H9 (cell line): ENCODE results near the gene MIER2. TPM values are rescaled to one million over a fixed set of nuclear protein-coding genes. Genes with fewer than 3 reads are reported as not detected.

ENCODE experiments used
- DNase-seq: peaks from one replicate; pipeline ENCODE4 v3.0.0-alpha.2; 2017
- H2AFZ ChIP-seq: one replicate; pipeline ENCODE4 v1.6.1; 2013; ENCODE audit warnings: mild to moderate bottlenecking, low read length, control low read depth, moderate library complexity
- H2AK5ac ChIP-seq: 2 replicates; pipeline ENCODE4 v1.6.1; 2013; ENCODE audit warnings: low read length, control low read depth, mixed read lengths; ENCODE audit not compliant: insufficient read length
- H2BK120ac ChIP-seq: one replicate; pipeline ENCODE4 v1.6.1; 2013; ENCODE audit warnings: low read depth, mild to moderate bottlenecking, low read length, control low read depth, inconsistent platforms; ENCODE audit not compliant: poor library complexity, severe bottlenecking
- H2BK12ac ChIP-seq: 2 replicates; pipeline ENCODE4 v1.6.1; 2013; ENCODE audit warnings: low read length, control low read depth, mixed read lengths, low read depth; ENCODE audit not compliant: insufficient read length
- H2BK15ac ChIP-seq: 2 replicates; pipeline ENCODE4 v1.6.1; 2013; ENCODE audit warnings: low read depth, low read length, control low read depth
- H2BK20ac ChIP-seq: one replicate; pipeline ENCODE4 v1.6.1; 2013; ENCODE audit warnings: low read depth, mild to moderate bottlenecking, low read length, control low read depth, inconsistent platforms; ENCODE audit not compliant: poor library complexity, severe bottlenecking
- H2BK5ac ChIP-seq: 2 replicates; pipeline ENCODE4 v1.6.1; 2013; ENCODE audit warnings: low read length, control low read depth, mixed read lengths; ENCODE audit not compliant: insufficient read length
- H3K14ac ChIP-seq: 2 replicates; pipeline ENCODE4 v1.6.1; 2013; ENCODE audit warnings: low read length, control low read depth; ENCODE audit not compliant: insufficient read depth
- H3K18ac ChIP-seq: 2 replicates; pipeline ENCODE4 v1.6.1; 2013; ENCODE audit warnings: low read depth, mild to moderate bottlenecking, mixed read lengths, low read length, control low read depth; ENCODE audit not compliant: insufficient read length
- H3K23ac ChIP-seq: 2 replicates; pipeline ENCODE4 v1.6.1; 2013; ENCODE audit warnings: low read length, control low read depth, mixed read lengths, low read depth; ENCODE audit not compliant: insufficient read length
- H3K23me2 ChIP-seq: 2 replicates; pipeline ENCODE4 v1.6.1; 2013; ENCODE audit warnings: low read depth, mild to moderate bottlenecking, mixed read lengths, low read length, control low read depth; ENCODE audit not compliant: insufficient read length, poor library complexity, severe bottlenecking
- H3K27ac ChIP-seq: 2 replicates; pipeline ENCODE4 v1.5.1; 2013; ENCODE audit warnings: low read length, control low read depth, mixed read lengths, low read depth; ENCODE audit not compliant: insufficient read length
- H3K27me3 ChIP-seq: 2 replicates; pipeline ENCODE4 v1.6.1; 2013; ENCODE audit warnings: low read length, control low read depth, inconsistent platforms; ENCODE audit not compliant: insufficient read depth
- H3K4ac ChIP-seq: 2 replicates; pipeline ENCODE4 v1.6.1; 2013; ENCODE audit warnings: low read depth, mild to moderate bottlenecking, control low read depth, inconsistent platforms, low read length, moderate library complexity
- H3K4me1 ChIP-seq: 2 replicates; pipeline ENCODE4 v1.6.1; 2013; ENCODE audit warnings: low read length, control low read depth, inconsistent platforms; ENCODE audit not compliant: insufficient read depth
- H3K4me2 ChIP-seq: 2 replicates; pipeline ENCODE4 v1.6.1; 2013; ENCODE audit warnings: low read length, control low read depth, mixed read lengths; ENCODE audit not compliant: insufficient read length, insufficient read depth
- H3K56ac ChIP-seq: 2 replicates; pipeline ENCODE4 v1.6.1; 2013; ENCODE audit warnings: low read depth, mild to moderate bottlenecking, mixed read lengths, low read length, control low read depth; ENCODE audit not compliant: insufficient read length
- H3K79me1 ChIP-seq: 2 replicates; pipeline ENCODE4 v1.6.1; 2013; ENCODE audit warnings: low read depth, mild to moderate bottlenecking, moderate library complexity, low read length, control low read depth, inconsistent platforms; ENCODE audit not compliant: insufficient read depth, poor library complexity, severe bottlenecking
- H3K79me2 ChIP-seq: 2 replicates; pipeline ENCODE4 v1.6.1; 2013; ENCODE audit warnings: low read length, control low read depth, inconsistent platforms; ENCODE audit not compliant: insufficient read depth
- H3K9ac ChIP-seq: 2 replicates; pipeline ENCODE4 v1.6.1; 2013; ENCODE audit warnings: low read length, control low read depth, mixed read lengths; ENCODE audit not compliant: insufficient read length; ENCODE audit errors: extremely low read depth
- H3K9me3 ChIP-seq: one replicate; pipeline ENCODE4 v1.6.1; 2013; ENCODE audit warnings: low read depth, low read length, inconsistent platforms; ENCODE audit not compliant: control insufficient read depth
- H3T11ph ChIP-seq: one replicate; pipeline ENCODE4 v1.6.1; 2013; ENCODE audit warnings: mild to moderate bottlenecking, low read length, control low read depth, inconsistent platforms
- H4K20me1 ChIP-seq: one replicate; pipeline ENCODE4 v1.6.1; 2013; ENCODE audit not compliant: control insufficient read depth, insufficient read length, insufficient read depth
- H4K5ac ChIP-seq: 2 replicates; pipeline ENCODE4 v1.6.1; 2013; ENCODE audit warnings: low read depth, mild to moderate bottlenecking, mixed read lengths, low read length, control low read depth; ENCODE audit not compliant: insufficient read length
- H4K8ac ChIP-seq: replicated peaks from 2 replicates; pipeline ENCODE4 v1.6.1; 2013; ENCODE audit warnings: low read length, control low read depth, mixed read lengths, low read depth; ENCODE audit not compliant: insufficient read length
- H4K91ac ChIP-seq: 2 replicates; pipeline ENCODE4 v1.6.1; 2013; ENCODE audit warnings: low read depth, mild to moderate bottlenecking, moderate library complexity, mixed read lengths, low read length, control low read depth; ENCODE audit not compliant: insufficient read length
- H3K27ac Mint-ChIP-seq, 3 experiments: 2 replicates in 2 of 3; 3 replicates in 1 of 3; pipeline ENCODE4 v1.8.0; 2020 to 2021; ENCODE audit warnings: mixed read lengths in 3 of 3, mild to moderate bottlenecking in 1 of 3, moderate library complexity in 1 of 3
- H3K27me3 Mint-ChIP-seq: 2 replicates; pipeline ENCODE4 v1.8.0; 2021; ENCODE audit warnings: low read depth, mild to moderate bottlenecking, moderate library complexity, mixed read lengths
- H3K36me3 Mint-ChIP-seq, 3 experiments: 2 replicates in 2 of 3; 3 replicates in 1 of 3; pipeline ENCODE4 v1.8.0; 2020 to 2021; ENCODE audit warnings: low read depth in 3 of 3, mixed read lengths in 3 of 3; ENCODE audit not compliant: insufficient read depth in 1 of 3
- H3K4me1 Mint-ChIP-seq, 2 experiments: 2 replicates each; pipeline ENCODE4 v1.8.0; 2020; ENCODE audit warnings: mixed read lengths in 2 of 2
- H3K4me3 Mint-ChIP-seq, 2 experiments: 2 replicates in 1 of 2; 3 replicates in 1 of 2; pipeline ENCODE4 v1.8.0; 2020 to 2021; ENCODE audit warnings: mild to moderate bottlenecking in 2 of 2, mixed read lengths in 2 of 2, moderate library complexity in 1 of 2
- H3K9me3 Mint-ChIP-seq, 2 experiments: 2 replicates in 1 of 2; 3 replicates in 1 of 2; pipeline ENCODE4 v1.8.0; 2020; ENCODE audit warnings: mild to moderate bottlenecking in 2 of 2, mixed read lengths in 2 of 2, moderate library complexity in 1 of 2
- WGBS: extraction: QIAGEN DNeasy Blood & Tissue Kit; methylation state at CpG from one replicate; pipeline ENCODE4 v1.1.7; 2013; ENCODE audit warnings: missing lambda C conversion rate, low lambda C conversion rate, mixed read lengths; ENCODE audit not compliant: insufficient read length; ENCODE audit errors: extremely low coverage; 5-methylcytosine and 5-hydroxymethylcytosine counted together
- total RNA-seq: library from RNA; stranded (reverse); gene quantifications from 2 replicates; pipeline ENCODE4 v1.2.1, GENCODE V29; 2021
- TF ChIP-seq, protein P1 (sequence below): fragments of 200-600 bp; sonication (generic); conservative IDR thresholded peaks from 3 replicates; pipeline ENCODE4 v1.8.0; 2021; ENCODE audit warnings: antibody characterized with exemption, mild to moderate bottlenecking

MIER2 gene
- total RNA-seq, 1 experiment from 2014 or later = 60.5 TPM

DNA sequence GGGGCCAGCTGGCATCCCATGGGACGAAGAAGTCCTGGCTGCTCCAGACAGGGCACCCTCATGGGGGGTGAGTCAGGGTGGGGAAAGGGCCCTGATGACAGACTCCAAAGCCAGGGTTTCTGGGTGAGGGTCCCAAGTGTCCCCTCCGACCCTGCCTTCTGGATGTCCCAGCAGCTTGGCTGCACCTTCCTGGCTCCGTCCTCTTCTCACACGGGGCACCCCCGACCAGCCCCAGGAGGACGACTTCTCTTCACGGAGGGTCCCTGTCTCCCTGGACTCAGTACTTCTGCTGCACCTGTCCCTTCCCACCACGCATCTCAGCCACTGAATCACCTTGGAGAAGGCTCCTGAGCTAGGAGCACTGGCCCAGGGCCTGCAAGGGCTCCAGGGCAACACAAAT, 19.9 kb downstream of the MIER2 start:
- no peak overlapping the region for H2BK20ac ChIP-seq
- no peak overlapping the region for H4K8ac ChIP-seq
- H3K4ac ChIP-seq = no peak overlapping the region
- no peak overlapping the region for H3K23ac ChIP-seq
- peaks cover 48 to 59% (median 52%) of the 10 kb centered on the region in 3 experiments for H3K36me3 Mint-ChIP-seq
- no peak overlapping the region for H2AK5ac ChIP-seq
- H3K18ac ChIP-seq = no peak overlapping the region
- TF ChIP-seq, protein P1, sequence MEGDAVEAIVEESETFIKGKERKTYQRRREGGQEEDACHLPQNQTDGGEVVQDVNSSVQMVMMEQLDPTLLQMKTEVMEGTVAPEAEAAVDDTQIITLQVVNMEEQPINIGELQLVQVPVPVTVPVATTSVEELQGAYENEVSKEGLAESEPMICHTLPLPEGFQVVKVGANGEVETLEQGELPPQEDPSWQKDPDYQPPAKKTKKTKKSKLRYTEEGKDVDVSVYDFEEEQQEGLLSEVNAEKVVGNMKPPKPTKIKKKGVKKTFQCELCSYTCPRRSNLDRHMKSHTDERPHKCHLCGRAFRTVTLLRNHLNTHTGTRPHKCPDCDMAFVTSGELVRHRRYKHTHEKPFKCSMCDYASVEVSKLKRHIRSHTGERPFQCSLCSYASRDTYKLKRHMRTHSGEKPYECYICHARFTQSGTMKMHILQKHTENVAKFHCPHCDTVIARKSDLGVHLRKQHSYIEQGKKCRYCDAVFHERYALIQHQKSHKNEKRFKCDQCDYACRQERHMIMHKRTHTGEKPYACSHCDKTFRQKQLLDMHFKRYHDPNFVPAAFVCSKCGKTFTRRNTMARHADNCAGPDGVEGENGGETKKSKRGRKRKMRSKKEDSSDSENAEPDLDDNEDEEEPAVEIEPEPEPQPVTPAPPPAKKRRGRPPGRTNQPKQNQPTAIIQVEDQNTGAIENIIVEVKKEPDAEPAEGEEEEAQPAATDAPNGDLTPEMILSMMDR = no peak
- H3K4me1 Mint-ChIP-seq = no peaks in the 10 kb centered on the region
- no peak overlapping the region for H2BK120ac ChIP-seq
- H3K27me3 Mint-ChIP-seq = no peaks in the 10 kb centered on the region
- H3K79me1 ChIP-seq = peaks cover 5% of the 10 kb centered on the region
- no peak overlapping the region for H2BK12ac ChIP-seq
- no peak overlapping the region for H2BK15ac ChIP-seq
- no peak for DNase-seq
- no peak overlapping the region for H2AFZ ChIP-seq
- H3T11ph ChIP-seq = no peak overlapping the region
- H4K91ac ChIP-seq = no peak overlapping the region
- no CpG with 5 or more reads among the region's 8 CpGs for WGBS
- H3K4me2 ChIP-seq = no peak overlapping the region
- peaks cover 20 to 22% of the 10 kb centered on the region in 2 experiments for H3K9me3 Mint-ChIP-seq
- H3K14ac ChIP-seq = no peak overlapping the region
- H3K9me3 ChIP-seq = peaks cover 6% of the 10 kb centered on the region
- no peaks in the 10 kb centered on the region for H3K79me2 ChIP-seq
- H3K9ac ChIP-seq = no peak overlapping the region
- no peak overlapping the region for H3K4me3 Mint-ChIP-seq
- H4K20me1 ChIP-seq = no peaks in the 10 kb centered on the region
- H3K27ac ChIP-seq = no peak overlapping the region
- no peak overlapping the region for H3K56ac ChIP-seq
- no peaks in the 10 kb centered on the region for H3K23me2 ChIP-seq
- H2BK5ac ChIP-seq = no peak overlapping the region
- H3K4me1 ChIP-seq = no peaks in the 10 kb centered on the region
- no peak overlapping the region for H3K27ac Mint-ChIP-seq
- H3K27me3 ChIP-seq = no peaks in the 10 kb centered on the region
- H4K5ac ChIP-seq = no peak overlapping the region
